GDM1 (cell line): Measurements from ENCODE around the gene GRIA4.
"Not testable (repeated sequence)": the region's sequence is repeated elsewhere in the genome, so short reads cannot be mapped to it uniquely, and the experiment has no call there.

Source experiments
- DNase-seq: peaks from one replicate; lab custom pipeline; 2025; lab: John Stamatoyannopoulos, UW

The GRIA4 gene

DNA sequence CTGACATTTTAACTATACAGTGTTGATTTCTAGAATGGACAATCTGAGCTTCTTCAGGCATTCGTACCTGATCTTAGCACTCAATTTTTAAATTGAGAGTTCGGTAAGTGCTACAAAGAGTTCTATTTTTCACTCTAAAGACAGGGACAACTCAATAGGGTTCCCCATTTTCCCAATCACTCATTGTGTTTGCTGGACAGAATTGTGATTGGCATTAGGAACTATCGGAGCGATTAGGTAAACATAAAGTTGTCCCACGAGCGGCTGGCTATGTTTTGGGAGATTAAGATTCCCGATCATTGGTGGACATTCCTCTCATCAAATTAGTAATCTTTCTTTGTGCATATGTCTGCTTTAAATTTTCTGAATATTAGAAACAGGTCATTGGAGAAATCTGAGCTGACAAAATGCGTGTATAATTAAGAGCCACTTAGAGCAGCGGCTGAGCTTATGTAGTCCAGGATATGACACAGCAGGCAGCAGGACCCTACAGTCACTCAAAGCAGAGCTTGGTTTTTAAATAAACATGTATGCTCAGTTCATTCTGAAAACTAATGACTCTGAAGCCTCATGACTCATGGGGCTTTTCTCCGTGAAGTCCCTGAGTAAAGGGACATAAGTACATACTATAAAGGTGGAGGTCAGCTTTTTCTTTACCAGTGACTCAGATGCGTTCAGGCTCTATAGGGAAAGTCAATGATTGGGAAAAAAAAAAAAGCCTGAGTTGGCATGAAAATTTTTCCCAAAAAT lies 109.4 kb downstream of the GRIA4 start:
- DNase-seq, result no peak

DNA sequence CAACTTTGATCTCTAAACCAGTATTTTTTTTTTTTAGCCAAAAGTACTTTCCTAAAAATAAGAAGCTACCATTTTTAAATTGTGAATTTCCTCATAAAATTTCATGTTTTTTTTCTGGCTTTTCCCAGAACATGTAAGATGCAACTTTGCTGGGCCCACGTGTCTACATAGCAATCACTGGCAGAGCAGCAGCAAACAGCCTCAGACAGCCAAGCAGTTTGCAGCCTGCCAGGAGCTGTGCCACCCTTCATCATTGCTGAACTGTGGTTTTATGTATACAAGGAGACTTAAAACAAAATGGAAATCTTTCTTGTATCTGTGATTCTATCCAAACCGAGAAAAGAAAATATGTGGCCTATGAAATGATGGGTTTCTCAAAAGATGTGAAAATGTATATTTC lies 110.2 kb downstream of the GRIA4 start:
- no peak for DNase-seq

DNA sequence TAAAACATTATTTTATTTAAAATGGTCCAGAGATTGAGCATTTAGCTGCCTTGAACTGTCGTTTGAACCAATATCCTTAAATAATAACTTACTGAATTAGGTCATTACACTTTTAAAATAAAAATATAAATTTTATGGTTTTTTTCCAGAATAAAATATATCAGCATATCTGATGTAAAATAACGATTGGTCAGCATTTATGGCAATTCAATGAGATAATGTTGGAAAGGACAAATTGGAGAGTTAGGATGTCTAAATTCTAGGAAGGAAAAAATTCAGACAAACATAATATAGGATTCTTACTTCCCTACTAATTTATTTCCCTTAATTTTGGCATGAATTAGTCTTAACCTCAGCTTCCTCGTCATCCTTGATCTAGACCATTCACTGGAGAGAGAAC lies 113.4 kb downstream of the GRIA4 start:
- DNase-seq, result no peak

GRCh38 chr11:105732611-105733010 lies 122.7 kb downstream of the GRIA4 start:
- no peak for DNase-seq

- DNase-seq, result no peak
Observed at GRCh38 chr11:105734426-105734825, 124.6 kb downstream of the GRIA4 start.

- DNase-seq, result no peak
Observed at GRCh38 chr11:105738251-105738650, 128.4 kb downstream of the GRIA4 start.

- DNase-seq, result no peak
Observed at GRCh38 chr11:105738986-105739795, 129.3 kb downstream of the GRIA4 start.

- DNase-seq, result no peak
Observed at GRCh38 chr11:105740164-105740903, 130.5 kb downstream of the GRIA4 start.

GRCh38 chr11:105741488-105742020 lies 131.7 kb downstream of the GRIA4 start:
- DNase-seq, result no peak

GRCh38 chr11:105754260-105754659 lies 144.4 kb downstream of the GRIA4 start:
- DNase-seq, result no peak

DNA sequence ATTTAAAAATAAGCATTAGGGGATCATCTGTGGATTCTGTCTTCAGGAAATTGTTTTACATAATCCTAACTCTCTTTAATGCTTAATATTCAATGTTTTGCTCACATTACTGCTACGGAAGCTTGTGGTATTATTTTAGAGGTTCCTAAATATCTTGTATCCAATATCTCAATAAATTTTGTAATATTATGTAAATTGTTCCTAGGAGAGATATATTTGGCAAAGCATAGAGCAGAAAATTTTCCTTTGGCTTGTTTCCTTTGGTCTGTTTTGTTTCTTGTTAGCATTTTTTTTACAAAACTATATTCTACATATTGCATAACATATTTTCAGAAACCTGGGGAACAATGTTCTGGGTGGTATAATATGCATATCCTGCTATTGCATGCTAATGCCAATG lies 144.8 kb downstream of the GRIA4 start:
- DNase-seq, result no peak

- no peak for DNase-seq
Observed at GRCh38 chr11:105757107-105757506, 147.2 kb downstream of the GRIA4 start.

DNA sequence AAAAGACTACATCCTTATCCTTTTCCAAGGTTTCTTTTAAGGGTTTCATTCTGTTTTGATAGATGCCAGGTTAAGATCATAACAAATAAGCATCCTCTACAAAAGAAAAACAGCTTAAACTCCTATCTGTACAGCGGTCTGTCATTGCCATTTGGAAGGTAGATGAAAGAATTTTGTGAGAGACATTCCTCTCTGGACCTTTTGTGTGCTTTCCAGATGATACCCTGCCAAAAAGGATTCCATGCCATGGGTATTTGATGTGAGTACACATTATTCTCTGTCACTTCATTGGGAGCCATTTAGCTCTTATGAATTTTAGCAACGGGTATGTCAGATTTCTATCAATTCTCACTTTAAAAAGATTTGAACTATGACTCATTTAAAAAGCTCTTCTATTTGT lies 153.7 kb downstream of the GRIA4 start:
- no peak for DNase-seq

GRCh38 chr11:105767931-105768330 lies 158.1 kb downstream of the GRIA4 start:
- no peak for DNase-seq

GRCh38 chr11:105769627-105770026 lies 159.8 kb downstream of the GRIA4 start:
- no peak for DNase-seq

DNA sequence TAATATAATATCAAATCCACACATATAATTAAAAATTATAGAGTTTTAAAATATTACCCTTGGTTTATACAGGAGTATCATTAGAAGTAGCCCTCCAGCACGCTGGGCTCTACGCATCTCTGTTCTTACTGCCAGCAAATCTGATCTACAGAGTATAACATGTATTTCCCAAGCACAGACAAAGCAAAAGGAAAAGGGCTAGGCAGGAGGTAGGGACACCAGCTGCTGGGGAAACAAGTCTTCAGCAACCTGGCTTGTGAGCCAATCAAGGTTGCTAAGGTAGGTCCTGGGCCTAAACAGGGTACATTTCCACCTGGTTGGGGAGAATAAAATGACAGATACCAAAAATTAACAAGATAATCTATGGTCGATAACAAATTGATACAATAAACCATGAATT lies 163.6 kb downstream of the GRIA4 start:
- DNase-seq, result not testable (repeated sequence)

DNA sequence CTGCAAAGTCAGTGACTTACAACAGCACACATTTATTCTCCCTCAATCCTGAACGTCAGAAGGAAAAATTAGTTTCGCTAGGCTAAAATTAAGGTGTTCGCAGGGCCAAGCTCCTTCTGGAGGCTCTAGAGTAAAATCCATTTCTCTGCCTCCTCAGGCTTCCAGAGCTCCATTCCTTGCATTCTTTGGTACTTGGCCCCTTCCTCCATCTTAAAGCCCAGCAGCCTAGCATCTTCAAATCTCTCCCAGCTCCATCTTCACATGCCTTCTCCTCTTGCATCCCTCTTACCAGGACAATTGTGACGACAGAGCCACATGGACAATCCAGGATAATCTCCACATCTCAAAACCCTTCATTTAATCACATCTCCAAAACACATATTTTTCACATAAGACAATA lies 165.0 kb downstream of the GRIA4 start:
- no peak for DNase-seq

- no peak for DNase-seq
Observed at GRCh38 chr11:105780781-105781525, 171.1 kb downstream of the GRIA4 start.

GRCh38 chr11:105781807-105782206 lies 171.9 kb downstream of the GRIA4 start:
- DNase-seq, result no peak

DNA sequence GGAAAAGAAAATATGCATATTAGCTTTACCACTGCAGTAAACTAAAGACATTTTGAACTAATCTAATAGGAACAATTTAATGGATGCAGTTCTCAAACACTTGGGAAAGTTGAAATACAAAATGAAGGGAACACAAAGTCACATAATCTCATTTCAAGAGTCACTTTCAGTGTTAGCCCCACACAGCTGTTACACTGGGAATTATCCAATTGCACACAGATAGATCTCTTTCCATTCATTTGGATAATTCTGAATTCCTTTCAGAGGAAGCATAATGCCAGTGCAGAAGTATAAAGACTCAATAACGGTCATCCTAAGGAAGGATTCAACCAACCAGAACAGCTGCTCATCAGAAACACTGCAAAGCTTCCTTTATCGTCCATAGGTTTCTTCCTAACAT lies 173.3 kb downstream of the GRIA4 start:
- no peak for DNase-seq

GRCh38 chr11:105785850-105786249 lies 176.0 kb downstream of the GRIA4 start:
- DNase-seq, result not testable (repeated sequence)

GRCh38 chr11:105786741-105787140 lies 176.9 kb downstream of the GRIA4 start:
- DNase-seq, result no peak
